CD4-positive, alpha-beta T cell treated with Interleukin-17A for 4 hours (primary cell): ENCODE results near the gene KIAA0753.
"Not testable (repeated sequence)": the region's sequence is repeated elsewhere in the genome, so short reads cannot be mapped to it uniquely, and the experiment has no call there.

Experiments used
- DNase-seq: peaks from one replicate; pipeline ENCODE4 v3.0.0-alpha.2; 2020; ENCODE audit warnings: mixed read lengths

KIAA0753 gene

DNA sequence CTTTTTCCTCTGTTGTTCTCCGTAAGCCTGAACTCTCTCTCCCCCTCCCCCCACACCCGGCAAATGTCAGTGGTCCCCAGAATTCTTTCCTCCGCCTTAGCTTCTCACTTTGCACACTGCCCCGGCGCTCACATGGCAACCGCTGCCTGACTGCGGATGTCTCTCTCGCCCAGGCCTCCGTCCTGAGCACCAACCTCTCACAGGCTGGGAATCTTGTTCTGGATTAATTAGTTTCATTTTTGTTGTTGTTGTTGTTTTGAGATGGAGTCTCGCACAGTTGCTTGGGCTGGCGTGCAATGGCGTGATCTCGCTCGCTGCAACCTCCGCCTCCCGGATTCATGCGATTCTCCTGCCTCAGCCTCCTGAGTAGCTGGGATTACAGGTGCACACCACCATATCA is 27.7 kb upstream of the KIAA0753 start:
- DNase-seq = no peak

DNA sequence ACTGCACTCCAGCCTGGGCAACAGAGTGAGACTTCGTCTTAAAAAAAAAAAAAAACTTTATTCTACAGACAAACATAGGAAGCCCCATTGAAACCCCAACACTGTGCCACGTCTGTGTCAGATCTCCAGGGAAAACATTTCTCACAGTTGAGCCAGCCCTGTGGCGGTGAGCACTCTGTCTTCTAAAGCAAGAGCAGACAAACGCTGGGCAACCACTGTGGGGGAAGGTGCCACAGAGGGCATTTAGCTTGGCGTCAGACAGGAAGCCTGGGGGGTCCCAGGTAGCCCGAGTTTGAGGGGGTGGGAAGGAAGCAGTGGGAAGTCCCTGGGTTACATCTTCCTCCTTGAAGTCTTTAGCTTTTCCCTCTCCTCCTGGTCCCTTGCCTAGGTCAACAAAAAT is 27.0 kb upstream of the KIAA0753 start:
- no peak for DNase-seq

DNA sequence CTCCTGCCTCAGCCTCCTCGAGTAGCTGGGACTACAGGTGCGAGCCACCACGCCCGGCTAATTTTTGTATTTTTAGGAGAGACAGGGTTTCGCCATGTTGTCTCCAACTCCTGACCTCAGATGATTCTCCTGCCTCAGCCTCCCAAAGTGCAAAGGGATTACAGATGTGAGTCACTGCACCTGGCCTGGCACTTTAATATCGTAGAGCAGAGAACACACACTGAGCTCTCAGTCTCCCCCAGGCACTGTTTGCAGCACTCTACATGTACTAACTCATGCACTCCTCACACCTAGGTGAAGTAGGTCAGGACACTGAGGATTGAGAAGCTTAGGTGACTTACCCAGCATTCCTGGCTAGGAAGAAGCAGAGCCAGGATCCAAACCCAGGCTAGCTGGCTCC is 26.0 kb upstream of the KIAA0753 start:
- DNase-seq = no peak

DNA sequence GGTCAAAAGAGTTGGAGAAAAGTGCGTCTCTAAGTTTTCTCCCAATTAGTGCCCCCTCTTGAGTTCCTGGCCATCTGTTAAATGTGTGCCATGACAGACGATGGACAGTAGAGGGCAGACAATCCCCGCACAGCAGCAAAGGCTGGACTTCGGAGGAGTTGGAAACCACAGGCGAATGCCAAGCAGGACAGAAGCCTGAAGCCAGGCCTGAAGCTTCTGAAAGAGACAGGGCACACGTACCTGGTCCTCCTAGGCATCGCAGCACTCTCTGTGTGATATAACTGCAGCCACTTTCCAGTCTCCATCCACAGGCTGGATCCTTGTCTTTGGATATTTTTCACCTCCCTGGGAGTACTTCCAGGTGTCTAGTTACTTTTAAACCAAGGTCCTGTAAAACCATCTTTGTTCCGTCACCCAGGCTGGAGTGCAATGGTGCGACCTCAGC is 25.6 kb upstream of the KIAA0753 start:
- peak; percentile 58 for DNase-seq

DNA sequence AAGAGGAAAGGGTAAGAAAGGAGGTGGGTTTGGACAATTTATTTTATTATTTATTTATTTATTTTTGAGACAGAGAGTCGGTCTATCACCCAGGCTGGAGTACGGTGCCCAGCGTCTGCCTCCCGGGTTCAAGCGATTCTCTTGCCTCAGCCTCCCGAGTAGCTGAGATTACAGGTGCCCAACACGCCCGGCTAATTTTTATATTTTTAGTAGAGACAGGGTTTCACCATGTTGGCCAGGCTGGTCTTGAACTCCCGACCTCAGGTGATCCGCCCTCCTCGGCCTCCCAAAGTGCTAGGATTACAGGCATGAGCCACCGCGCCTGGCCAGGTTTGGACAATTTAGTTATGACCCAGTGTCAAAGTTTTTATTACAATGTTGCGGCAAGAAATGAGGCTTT is 22.7 kb upstream of the KIAA0753 start:
- DNase-seq = not testable (repeated sequence)

DNA sequence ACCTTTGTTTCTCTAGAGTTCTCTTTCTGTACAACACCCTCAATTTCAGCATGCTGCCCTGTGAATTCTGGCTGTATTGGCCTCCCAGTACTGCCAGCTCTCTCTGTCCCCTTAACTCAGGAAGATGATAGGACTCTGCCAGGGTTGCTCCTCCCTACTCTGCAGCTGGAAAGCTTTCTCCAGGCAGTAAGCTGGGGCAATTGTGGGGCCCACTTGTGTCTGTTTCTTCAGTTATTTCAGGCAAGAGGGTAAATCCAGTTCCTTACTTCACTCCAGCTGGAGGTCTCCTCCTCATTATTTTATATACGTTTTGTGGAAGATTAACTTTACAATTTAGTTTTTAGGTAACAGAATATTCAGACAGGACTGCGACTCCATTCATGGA is 20.9 kb upstream of the KIAA0753 start:
- DNase-seq = no peak

DNA sequence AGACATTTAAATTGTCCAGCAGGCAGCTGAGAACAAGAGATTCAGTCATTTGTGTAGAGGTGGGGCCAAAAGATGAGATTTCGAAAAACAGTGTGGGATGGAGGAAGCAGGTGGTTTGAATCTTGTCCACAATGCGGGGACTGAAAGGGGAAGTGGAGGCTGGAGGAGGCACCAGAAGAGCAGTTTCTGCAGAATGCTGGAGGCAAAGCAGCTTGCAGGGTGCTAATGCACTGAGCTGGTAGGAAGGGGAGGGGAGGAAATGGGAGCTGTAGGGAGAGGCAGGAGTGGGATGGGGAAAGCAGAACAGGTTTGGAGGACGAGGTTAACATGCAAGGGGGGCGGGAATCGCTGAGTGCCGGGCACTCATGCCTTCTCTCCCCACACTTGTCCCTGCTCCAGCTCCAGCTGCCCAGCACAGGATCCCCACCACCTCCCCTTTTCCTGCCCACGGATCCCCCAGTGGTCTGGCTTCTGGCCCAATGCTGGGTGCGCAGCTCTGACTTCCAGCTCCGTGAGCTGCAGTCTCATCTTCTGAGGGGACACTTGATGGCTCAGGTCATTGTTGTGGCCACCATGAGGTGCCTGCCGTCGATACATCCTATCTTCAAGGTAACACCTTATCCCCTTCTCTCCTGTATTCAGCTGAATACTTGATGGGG is 20.4 kb upstream of the KIAA0753 start:
- DNase-seq = no peak

DNA sequence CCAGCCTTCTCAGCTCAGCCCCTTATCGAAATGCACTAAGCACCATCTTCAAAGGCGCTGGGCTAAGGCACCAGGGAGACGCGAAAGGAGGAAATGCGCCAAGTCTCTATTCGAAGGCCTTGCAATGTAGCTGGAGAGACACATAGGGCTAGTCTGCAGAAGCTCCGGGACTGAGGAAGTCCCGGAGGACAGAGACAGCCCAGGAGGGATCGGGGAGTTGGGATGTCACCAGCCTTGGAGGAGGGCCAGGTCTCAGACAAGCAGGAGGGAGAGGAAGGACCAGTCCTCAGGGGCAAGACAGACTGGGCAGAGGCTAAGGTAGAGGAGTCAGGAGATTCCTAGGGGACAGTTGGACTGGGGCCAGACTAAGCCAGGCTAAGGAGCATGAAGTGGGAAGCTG is 19.6 kb upstream of the KIAA0753 start:
- DNase-seq = no peak

DNA sequence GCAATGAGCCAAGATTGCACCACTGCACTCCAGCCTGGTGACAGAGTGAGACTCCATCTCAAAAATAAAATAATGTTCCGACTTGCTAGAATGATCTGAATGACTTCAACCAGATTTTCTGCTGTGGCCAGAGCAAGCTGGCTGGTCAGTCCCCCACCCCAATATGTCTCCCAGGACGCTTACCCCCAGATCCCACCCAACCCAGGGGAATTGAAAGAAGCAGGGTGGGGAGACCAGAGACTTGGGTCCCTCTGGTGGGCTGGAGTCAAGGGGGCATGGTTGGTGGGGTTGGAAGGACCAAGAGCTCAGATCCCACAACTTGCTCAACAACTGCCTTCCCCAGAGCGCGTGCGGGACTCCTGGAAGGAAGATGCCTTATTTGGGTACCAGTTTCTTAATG is 17.9 kb upstream of the KIAA0753 start:
- DNase-seq = not testable (repeated sequence)

DNA sequence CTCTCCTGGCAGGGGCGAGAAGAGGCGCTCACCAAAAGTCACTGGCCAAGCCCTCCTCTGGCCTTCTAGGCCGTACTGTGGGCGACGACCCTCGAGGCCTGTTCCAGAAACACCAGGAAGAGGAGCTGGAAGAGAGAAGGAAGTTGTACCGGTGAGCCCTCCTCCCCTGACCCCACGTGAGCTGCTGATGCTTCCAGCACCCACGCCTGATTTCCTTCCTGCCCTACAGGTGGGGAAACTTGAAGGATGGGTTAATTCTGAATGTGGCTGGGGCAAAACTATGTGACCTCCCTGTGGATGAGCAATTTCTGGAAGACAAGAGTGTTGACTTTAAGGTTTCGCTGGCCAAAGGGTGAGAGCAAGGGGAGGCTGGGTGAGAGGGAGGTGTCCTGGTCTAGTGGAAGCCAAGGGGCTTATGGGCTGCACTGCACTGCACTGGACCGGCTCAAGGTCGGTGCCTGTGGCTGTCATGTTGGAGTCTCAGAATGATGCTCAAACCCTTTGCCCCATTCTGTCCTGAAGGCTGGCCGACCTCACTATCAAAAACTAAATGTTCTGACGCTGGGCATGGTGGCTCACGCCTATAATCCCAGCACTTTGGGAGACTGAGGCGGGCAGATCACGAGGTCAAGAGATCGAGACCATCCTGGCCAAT is 17.2 kb upstream of the KIAA0753 start:
- DNase-seq = no peak

DNA sequence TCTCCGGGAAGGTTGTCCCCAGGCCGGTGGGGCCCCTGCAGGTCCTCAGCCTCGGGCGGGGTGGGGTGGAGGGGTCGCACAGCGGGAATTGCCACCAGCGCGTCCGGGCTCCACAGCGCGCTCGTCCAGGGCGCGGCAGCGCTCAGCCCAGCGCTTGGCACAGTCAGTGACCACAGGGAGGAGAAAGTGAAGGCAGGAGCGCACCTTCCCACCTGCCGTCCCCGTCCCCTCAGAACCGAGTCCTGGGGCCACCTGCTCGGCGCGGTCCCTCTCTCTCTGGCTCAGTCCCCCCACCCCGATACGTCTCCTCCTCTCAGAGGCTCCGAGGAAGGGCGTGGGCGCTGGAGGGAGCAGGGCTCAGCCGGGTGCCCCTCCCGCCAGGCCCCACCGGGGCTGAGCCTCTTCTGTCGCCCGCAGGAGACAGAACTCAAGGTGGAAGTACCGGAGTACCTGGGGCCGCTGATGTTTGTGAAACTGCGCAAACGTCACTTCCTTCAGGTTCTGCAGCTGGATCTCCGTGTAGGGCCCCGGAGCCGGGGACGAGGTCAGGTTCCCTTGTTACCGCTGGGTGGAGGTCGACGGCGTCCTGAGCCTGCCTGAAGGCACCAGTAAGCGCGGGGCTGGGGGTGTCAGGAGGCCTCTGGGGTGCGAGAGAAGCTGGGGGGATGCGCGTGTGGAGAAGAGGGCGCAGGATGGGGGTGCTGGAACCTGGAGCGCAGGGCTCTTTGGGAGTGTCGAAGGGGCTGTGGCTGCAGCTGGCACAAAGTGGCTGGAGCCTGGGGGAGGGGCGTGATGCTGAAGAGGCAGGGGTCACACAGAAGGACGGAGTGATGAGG is 16.5 kb upstream of the KIAA0753 start:
- peak; percentile 71 for DNase-seq

DNA sequence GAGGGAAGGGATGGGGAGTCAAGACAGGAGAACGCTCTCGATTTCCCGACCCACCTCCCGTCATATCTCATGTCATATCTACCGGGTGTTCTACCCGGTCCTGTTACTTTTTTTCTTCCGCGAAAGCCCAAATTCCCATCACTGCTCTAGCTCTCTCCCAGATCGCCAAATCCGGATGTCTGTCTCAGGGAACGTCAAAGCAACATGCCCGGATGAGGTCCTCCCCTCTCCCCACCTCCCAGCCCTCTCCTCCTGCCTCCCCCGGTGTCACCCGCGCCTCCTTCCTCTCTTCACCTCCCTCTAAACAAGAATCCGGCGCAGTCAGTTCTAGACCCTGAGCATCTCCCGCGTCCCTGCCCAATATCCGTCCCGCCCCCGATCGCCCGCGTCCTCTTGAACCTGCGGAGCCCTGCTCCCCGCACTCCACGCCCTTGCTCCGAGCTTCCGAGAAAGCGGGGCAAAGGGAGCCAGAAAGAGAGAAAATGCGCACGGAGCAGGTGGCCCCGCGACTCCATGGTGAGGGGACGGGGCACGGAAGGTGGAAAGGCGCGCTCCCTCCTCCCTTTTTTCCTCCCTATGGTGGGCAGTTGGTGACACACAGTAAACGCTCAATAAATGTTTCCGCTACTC is 15.3 kb upstream of the KIAA0753 start:
- not testable (repeated sequence) for DNase-seq

DNA sequence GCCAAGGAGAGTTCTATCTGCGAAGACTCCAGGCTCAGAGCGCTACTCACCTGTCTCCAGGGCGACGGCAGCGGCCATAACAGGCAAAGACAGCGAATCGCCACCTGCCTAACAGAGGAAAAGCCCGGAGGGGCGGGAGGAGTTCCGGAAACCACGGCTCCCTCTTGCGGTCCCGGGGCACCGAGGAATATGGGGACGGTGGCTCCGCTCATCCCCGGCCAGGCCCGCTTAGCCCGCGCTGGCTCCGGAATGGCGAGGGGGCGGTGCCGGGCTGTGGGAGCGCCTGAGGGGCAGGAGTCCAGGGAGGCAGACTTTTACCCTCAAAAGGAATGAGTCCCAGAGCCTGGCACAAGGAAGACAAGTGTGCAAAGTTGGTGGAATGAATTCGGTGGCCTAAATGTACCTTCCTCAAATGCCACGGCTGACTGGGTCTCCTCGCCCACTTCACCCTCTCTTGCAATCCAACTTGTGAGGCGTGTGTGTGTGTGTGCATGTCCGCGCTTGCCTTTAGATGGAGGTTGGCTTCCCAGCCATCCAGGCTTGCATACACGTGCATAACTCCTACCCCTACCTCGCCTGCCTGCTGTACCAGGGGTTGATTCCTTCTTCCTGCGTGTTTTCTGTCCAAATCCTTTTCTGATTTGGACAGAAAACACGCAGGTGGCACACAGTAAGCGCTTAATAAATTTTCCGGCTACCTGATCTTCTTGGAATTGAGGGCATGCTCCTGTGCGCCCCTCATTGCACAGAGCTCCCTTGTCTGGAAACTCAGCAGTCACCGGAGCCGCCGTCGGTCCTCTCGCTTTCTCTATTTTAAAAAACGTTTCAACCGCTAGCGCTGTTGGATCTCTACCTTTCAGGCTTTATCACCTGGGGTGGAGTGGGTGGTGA is 14.6 kb upstream of the KIAA0753 start:
- no peak for DNase-seq

DNA sequence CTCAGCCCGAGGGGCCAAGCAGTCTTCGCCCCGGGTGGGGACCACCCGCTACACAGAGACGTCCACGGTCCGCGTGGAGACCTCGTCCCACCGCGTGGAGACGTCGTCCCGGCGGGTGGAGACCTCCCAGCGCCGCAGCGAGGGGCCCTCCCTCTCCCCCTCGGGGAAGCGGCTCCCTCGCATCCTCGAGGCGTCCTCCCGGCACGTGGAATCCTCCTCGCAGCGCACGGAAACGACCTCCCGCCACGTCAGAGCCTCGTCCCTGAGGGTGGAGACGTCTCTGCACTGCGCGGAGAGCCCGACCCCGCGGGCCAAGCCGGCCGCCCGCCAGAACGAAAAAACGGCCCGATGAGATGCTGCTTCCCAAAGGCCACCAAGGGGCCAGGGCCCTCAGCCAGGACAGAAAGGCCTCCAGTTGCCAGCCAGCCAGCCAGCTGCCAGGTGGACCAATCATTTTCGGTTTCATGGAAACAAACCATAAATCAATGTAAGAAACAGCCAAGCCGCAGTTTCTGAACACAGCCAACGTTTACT is 11.5 kb upstream of the KIAA0753 start:
- DNase-seq = peak; percentile 61

DNA sequence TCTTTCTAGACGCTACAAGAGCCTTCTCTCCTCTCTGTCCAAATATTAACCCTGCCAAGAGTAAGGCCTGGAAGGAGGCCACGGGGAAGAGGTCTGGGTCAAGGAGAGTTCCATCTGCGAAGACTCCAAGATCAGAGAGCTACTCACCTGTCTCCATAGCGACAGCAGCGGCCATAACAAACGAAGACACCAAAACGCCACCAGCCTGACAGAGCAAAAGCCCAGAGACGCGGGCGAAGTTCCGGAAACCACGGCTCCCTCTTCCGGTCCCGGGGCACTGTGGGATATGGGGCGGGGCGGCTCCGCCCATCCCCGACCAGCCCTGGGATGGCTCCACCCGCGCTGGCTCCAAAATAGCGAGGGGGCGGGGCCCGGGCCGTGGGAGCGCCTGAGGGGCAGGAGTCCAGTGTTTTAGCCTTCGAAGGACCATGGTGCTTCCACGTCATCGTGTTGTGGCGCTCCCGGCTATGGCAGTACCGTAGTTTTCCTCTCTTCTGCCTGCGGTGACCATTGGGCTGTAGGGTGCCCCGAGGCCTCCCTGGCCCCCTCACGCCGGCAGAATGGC is 10.9 kb upstream of the KIAA0753 start, which contains the start of the genes C17orf100 and MED31:
C17orf100 (plus strand) TSS at position 409 of the 565 bp plus-strand sequence; CDS start at position 561, 152 bp downstream.
MED31 (minus strand) TSS at position 252 of the 565 bp plus-strand sequence; CDS start at position 175, 77 bp downstream.
- peak; percentile 96 for DNase-seq

DNA sequence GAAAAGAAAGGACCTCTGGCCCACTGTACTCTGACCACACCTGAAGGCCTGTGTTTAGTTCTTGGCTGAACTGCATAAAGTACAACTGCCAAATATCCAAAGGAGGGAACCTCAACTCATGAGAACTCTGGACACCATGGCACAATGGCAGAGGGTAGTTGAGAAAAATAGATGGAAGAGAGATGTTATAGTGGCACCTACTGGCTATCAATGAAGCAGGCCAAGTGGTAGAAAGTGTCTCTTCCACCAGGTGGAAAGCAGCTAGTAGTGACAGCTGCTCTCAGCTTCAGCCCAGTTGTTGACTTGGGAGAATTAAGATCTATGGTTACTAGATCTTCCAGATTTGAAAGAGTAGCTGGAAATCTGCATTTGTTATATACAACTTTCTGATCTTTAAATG is 7.7 kb upstream of the KIAA0753 start:
- DNase-seq = no peak

DNA sequence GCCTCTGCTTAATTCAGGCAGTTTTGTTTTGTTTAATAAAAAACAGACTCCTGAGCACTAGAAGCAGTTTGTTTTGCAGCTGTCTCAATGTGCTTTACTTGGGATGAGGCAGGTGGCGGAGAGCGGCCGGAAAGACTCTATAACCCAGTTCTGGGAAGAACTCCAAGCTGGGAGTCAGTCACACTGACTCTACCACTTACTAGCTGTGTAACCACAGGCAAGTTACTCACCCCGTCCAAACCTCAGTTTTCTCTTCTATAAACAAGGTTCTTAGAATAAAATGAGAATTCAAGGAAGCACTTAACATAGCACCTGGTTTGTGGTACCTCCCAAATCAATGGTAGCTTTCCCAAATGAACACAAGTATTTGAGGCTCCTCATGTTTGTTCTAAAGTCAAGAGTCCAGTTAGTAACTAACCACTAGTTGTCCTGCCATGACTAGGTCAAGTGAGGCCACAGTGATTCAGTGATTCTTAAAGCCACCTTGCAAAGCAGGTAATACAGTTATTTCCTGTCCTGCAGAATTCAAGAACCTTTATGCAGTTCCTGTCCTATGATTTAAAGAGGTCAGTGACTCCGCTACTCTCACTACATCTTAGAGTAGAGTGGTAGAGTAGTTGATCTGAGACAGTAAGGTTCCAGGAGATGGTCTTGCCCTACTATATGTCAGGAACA is 3.1 kb upstream of the KIAA0753 start:
- no peak for DNase-seq

DNA sequence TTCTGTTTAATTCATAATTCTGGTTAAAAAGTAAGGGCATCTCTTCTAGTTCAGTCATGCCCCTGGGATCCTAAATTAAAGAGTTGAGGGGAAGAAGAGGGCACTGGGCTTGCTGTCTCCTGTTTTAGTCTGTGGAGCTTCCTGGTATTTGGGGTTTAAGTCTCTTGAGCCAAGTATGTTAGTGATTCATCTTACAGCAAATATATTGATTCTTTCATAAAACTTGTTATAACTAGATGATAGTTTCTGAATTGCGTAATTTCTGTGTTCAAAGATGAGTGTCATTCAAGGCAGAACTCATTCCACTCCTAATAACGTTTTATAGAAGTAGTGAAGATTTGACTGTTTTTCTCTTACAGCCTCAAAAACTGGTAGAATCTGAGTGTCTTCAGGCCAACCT is 2.1 kb upstream of the KIAA0753 start:
- DNase-seq = no peak

DNA sequence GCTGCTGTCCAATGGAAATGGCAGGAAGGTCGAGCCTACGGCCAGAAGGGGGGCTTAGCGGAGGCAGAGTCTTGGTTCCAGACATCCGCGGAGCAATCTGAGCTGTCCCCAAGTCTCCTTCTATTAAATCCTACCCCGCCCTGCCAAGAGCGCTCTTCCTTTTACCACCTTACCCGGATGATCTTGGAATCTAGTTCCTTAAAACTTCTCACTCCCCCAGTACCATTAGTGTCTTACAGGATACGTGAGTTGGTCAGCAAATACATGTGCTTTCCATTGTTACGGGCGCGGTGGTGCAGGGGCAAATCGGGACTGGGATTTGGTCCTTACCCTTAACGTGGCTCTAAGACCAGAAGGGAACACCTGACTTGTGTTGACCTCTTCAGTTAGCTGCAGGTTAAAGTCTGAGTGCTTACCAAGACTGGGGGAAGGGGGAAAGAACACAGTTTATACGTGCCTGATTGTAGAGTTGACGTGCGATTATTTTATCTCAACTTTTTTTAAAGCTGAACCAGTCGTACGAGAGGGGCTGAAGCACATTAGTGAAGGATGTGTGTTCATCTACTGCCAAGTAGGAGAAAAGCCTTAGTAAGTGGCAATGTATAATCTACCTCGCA is 844 bp upstream of the KIAA0753 start:
- DNase-seq = no peak
